WTC11 (cell line): Measurements from ENCODE around the gene XIRP2. TPM values are rescaled to one million over a fixed set of nuclear protein-coding genes. Genes with fewer than 3 reads are reported as not detected.

Experiments used
- ATAC-seq: fragments of 200-7000 bp; cut with Tn5 transposase; 2 replicates; pipeline ENCODE4 v1.10.0; 2021; ENCODE audit warnings: mild to moderate bottlenecking, moderate library complexity
- CTCF ChIA-PET: fragments of 300-600 bp; sonication (Branson Sonifier 250); formaldehyde crosslinking; loops from one replicate; lab custom pipeline; 2021; ENCODE audit warnings: antibody characterized with exemption; lab: Charles Lee
- POLR2A ChIA-PET: fragments of 350-600 bp; sonication (Branson Sonifier 250); formaldehyde crosslinking; loops from one replicate; lab custom pipeline; 2021; ENCODE audit warnings: antibody characterized with exemption; lab: Charles Lee
- DNase-seq: peaks from one replicate; pipeline ENCODE4 v3.0.0; 2021; ENCODE audit warnings: low spot score
- H3K27ac Mint-ChIP-seq: 2 replicates; pipeline ENCODE4 v1.8.0; 2021; ENCODE audit warnings: mixed read lengths
- H3K27me3 Mint-ChIP-seq: 2 replicates; pipeline ENCODE4 v1.8.0; 2021; ENCODE audit warnings: low read depth, mild to moderate bottlenecking, moderate library complexity, mixed read lengths
- H3K36me3 Mint-ChIP-seq: 2 replicates; pipeline ENCODE4 v1.8.0; 2021; ENCODE audit warnings: mixed read lengths
- H3K4me1 Mint-ChIP-seq: 2 replicates; pipeline ENCODE4 v1.8.0; 2022; ENCODE audit warnings: mixed read lengths
- H3K4me3 Mint-ChIP-seq: 2 replicates; pipeline ENCODE4 v1.8.0; 2021; ENCODE audit warnings: mild to moderate bottlenecking, moderate library complexity, mixed read lengths
- H3K9me3 Mint-ChIP-seq: 2 replicates; pipeline ENCODE4 v1.8.0; 2021; ENCODE audit warnings: mixed read lengths
- CREM ChIP-seq: sonication (generic); formaldehyde crosslinking; IDR thresholded peaks from 2 replicates; pipeline ENCODE4 v1.8.1; 2022; ENCODE audit warnings: mild to moderate bottlenecking, missing genetic modification reagents, moderate library complexity
- FOXP1 ChIP-seq: sonication (generic); formaldehyde crosslinking; IDR thresholded peaks from 2 replicates; pipeline ENCODE4 v1.8.0; 2022; ENCODE audit warnings: missing genetic modification reagents, mild to moderate bottlenecking, moderate library complexity, borderline replicate concordance
- IRF2 ChIP-seq: sonication (generic); formaldehyde crosslinking; IDR thresholded peaks from 2 replicates; pipeline ENCODE4 v1.8.0; 2022; ENCODE audit warnings: low read depth, missing genetic modification reagents, borderline replicate concordance
- JUN ChIP-seq: sonication (generic); formaldehyde crosslinking; IDR thresholded peaks from 2 replicates; pipeline ENCODE4 v1.8.0; 2023; ENCODE audit warnings: mild to moderate bottlenecking, missing genetic modification reagents
- MYBL2 ChIP-seq: sonication (generic); formaldehyde crosslinking; IDR thresholded peaks from 2 replicates; pipeline ENCODE4 v1.8.1; 2023; ENCODE audit warnings: mild to moderate bottlenecking, moderate library complexity, missing genetic modification reagents
- RORB ChIP-seq: fragments of 250-450 bp; sonication (Bioruptor Pico); IDR thresholded peaks from 2 replicates; pipeline ENCODE4 v1.9.0; 2021; ENCODE audit warnings: mild to moderate bottlenecking
- SOX15 ChIP-seq: fragments of 250-450 bp; sonication (Bioruptor Pico); IDR thresholded peaks from 2 replicates; pipeline ENCODE4 v1.9.0; 2021; ENCODE audit warnings: mild to moderate bottlenecking
- SP1 ChIP-seq: sonication (generic); formaldehyde crosslinking; conservative IDR thresholded peaks from 2 replicates; pipeline ENCODE4 v1.8.1; 2022; ENCODE audit warnings: missing genetic modification reagents
- TEAD1 ChIP-seq: sonication (generic); formaldehyde crosslinking; IDR thresholded peaks from 2 replicates; pipeline ENCODE4 v1.8.0; 2022; ENCODE audit warnings: mild to moderate bottlenecking, missing genetic modification reagents
- ZNF138 ChIP-seq: sonication (generic); formaldehyde crosslinking; conservative IDR thresholded peaks from 2 replicates; pipeline ENCODE4 v1.8.1; 2022; ENCODE audit warnings: mild to moderate bottlenecking, moderate library complexity, missing genetic modification reagents
- ZNF263 ChIP-seq: sonication (generic); formaldehyde crosslinking; IDR thresholded peaks from 2 replicates; pipeline ENCODE4 v1.8.1; 2022; ENCODE audit warnings: low read depth, mild to moderate bottlenecking, moderate library complexity, missing genetic modification reagents
- ZNF396 ChIP-seq: fragments of 250-450 bp; sonication (Bioruptor Pico); IDR thresholded peaks from 2 replicates; pipeline ENCODE4 v1.8.0; 2021; ENCODE audit warnings: mild to moderate bottlenecking, moderate library complexity, borderline replicate concordance
- ZNF416 ChIP-seq: fragments of 250-450 bp; sonication (Bioruptor Pico); IDR thresholded peaks from 2 replicates; pipeline ENCODE4 v1.9.0; 2021; ENCODE audit warnings: mild to moderate bottlenecking, inconsistent platforms
- total RNA-seq: library from RNA; stranded (reverse); gene quantifications from 3 replicates; pipeline ENCODE4 v1.2.3, GENCODE V29; 2021
- TF ChIP-seq, protein P1 (sequence below): fragments of 250-450 bp; sonication (Bioruptor Pico); IDR thresholded peaks from 2 replicates; pipeline ENCODE4 v1.9.0; 2021; ENCODE audit warnings: moderate library complexity, mild to moderate bottlenecking, inconsistent platforms, borderline replicate concordance
- TF ChIP-seq, protein P2 (sequence below): fragments of 250-450 bp; sonication (Bioruptor Pico); IDR thresholded peaks from 2 replicates; pipeline ENCODE4 v1.9.0; 2021; ENCODE audit warnings: mild to moderate bottlenecking
- TF ChIP-seq, protein P3 (sequence below): sonication (generic); formaldehyde crosslinking; IDR thresholded peaks from 2 replicates; pipeline ENCODE4 v1.8.1; 2023; ENCODE audit warnings: mild to moderate bottlenecking, missing genetic modification reagents
- TF ChIP-seq, protein P4 (sequence below): sonication (generic); formaldehyde crosslinking; IDR thresholded peaks from 2 replicates; pipeline ENCODE4 v1.8.0; 2023; ENCODE audit warnings: mild to moderate bottlenecking, missing genetic modification reagents
- TF ChIP-seq, protein P5 (sequence below): sonication (generic); formaldehyde crosslinking; IDR thresholded peaks from 2 replicates; pipeline ENCODE4 v1.8.0; 2022; ENCODE audit warnings: missing genetic modification reagents
- TF ChIP-seq, protein P6 (sequence below): sonication (generic); formaldehyde crosslinking; IDR thresholded peaks from 2 replicates; pipeline ENCODE4 v1.8.1; 2023; ENCODE audit warnings: mild to moderate bottlenecking, missing genetic modification reagents, moderate library complexity
- TF ChIP-seq, protein P7 (sequence below): sonication (generic); formaldehyde crosslinking; conservative IDR thresholded peaks from 2 replicates; pipeline ENCODE4 v1.8.1; 2022; ENCODE audit warnings: mild to moderate bottlenecking, missing genetic modification reagents
- TF ChIP-seq, protein P8 (sequence below): fragments of 250-450 bp; sonication (Bioruptor Pico); IDR thresholded peaks from 2 replicates; pipeline ENCODE4 v1.8.0; 2021; ENCODE audit warnings: mild to moderate bottlenecking
- TF ChIP-seq, protein P9 (sequence below): fragments of 200-600 bp; IDR thresholded peaks from 2 replicates; pipeline ENCODE4 v1.8.0; 2022; ENCODE audit warnings: antibody characterized with exemption

XIRP2 gene
- total RNA-seq, 1 experiment from 2014 or later = 0.87 TPM

DNA sequence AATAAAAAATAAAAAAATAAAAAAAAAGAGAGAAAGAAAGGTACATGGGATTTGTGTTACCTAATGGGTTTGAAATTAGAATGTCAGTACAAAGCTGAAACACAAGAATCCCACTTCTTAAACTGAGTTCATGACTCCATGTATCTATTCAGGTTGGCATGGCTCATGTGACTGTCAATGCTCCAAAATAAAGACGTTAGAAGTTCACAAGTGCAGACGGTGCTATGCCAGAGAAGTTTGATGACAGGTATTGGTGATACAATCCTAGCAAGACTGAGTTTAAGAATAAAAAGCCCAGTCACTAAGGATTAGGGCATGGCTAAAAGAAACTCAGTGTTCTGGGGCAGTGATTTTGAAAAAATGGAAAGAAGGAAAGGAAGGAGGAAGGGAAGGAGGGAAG lies 254.3 kb downstream of the XIRP2 start:
- CTCF ChIA-PET = interaction anchor here (1.4 kb wide), 1 partner anchor 15 kb away, joined by 3 read pairs; no protein-coding TSS in a partner anchor
- no peak overlapping the region for H3K27ac Mint-ChIP-seq
- ATAC-seq (no peak), DNase-seq (no peak)
- no peaks in the 10 kb centered on the region for H3K27me3 Mint-ChIP-seq
- TF ChIP-seq, protein P1, sequence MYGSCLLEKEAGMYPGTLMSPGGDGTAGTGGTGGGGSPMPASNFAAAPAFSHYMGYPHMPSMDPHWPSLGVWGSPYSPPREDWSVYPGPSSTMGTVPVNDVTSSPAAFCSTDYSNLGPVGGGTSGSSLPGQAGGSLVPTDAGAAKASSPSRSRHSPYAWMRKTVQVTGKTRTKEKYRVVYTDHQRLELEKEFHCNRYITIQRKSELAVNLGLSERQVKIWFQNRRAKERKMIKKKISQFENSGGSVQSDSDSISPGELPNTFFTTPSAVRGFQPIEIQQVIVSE (CRISPR knock-in tag) = no peak
- TF ChIP-seq, protein P2, sequence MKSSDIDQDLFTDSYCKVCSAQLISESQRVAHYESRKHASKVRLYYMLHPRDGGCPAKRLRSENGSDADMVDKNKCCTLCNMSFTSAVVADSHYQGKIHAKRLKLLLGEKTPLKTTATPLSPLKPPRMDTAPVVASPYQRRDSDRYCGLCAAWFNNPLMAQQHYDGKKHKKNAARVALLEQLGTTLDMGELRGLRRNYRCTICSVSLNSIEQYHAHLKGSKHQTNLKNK (CRISPR knock-in tag) = no peak
- no peak for TF ChIP-seq SP1 (CRISPR knock-in tag)
- no peak for TF ChIP-seq RORB
- TF ChIP-seq ZNF263 (CRISPR knock-in tag) = no peak
- TF ChIP-seq, protein P3, sequence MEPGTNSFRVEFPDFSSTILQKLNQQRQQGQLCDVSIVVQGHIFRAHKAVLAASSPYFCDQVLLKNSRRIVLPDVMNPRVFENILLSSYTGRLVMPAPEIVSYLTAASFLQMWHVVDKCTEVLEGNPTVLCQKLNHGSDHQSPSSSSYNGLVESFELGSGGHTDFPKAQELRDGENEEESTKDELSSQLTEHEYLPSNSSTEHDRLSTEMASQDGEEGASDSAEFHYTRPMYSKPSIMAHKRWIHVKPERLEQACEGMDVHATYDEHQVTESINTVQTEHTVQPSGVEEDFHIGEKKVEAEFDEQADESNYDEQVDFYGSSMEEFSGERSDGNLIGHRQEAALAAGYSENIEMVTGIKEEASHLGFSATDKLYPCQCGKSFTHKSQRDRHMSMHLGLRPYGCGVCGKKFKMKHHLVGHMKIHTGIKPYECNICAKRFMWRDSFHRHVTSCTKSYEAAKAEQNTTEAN = no peak
- no peak for TF ChIP-seq ZNF416 (CRISPR knock-in tag)
- TF ChIP-seq, protein P4, sequence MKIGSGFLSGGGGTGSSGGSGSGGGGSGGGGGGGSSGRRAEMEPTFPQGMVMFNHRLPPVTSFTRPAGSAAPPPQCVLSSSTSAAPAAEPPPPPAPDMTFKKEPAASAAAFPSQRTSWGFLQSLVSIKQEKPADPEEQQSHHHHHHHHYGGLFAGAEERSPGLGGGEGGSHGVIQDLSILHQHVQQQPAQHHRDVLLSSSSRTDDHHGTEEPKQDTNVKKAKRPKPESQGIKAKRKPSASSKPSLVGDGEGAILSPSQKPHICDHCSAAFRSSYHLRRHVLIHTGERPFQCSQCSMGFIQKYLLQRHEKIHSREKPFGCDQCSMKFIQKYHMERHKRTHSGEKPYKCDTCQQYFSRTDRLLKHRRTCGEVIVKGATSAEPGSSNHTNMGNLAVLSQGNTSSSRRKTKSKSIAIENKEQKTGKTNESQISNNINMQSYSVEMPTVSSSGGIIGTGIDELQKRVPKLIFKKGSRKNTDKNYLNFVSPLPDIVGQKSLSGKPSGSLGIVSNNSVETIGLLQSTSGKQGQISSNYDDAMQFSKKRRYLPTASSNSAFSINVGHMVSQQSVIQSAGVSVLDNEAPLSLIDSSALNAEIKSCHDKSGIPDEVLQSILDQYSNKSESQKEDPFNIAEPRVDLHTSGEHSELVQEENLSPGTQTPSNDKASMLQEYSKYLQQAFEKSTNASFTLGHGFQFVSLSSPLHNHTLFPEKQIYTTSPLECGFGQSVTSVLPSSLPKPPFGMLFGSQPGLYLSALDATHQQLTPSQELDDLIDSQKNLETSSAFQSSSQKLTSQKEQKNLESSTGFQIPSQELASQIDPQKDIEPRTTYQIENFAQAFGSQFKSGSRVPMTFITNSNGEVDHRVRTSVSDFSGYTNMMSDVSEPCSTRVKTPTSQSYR (CRISPR knock-in tag) = no peak
- TF ChIP-seq, protein P5, sequence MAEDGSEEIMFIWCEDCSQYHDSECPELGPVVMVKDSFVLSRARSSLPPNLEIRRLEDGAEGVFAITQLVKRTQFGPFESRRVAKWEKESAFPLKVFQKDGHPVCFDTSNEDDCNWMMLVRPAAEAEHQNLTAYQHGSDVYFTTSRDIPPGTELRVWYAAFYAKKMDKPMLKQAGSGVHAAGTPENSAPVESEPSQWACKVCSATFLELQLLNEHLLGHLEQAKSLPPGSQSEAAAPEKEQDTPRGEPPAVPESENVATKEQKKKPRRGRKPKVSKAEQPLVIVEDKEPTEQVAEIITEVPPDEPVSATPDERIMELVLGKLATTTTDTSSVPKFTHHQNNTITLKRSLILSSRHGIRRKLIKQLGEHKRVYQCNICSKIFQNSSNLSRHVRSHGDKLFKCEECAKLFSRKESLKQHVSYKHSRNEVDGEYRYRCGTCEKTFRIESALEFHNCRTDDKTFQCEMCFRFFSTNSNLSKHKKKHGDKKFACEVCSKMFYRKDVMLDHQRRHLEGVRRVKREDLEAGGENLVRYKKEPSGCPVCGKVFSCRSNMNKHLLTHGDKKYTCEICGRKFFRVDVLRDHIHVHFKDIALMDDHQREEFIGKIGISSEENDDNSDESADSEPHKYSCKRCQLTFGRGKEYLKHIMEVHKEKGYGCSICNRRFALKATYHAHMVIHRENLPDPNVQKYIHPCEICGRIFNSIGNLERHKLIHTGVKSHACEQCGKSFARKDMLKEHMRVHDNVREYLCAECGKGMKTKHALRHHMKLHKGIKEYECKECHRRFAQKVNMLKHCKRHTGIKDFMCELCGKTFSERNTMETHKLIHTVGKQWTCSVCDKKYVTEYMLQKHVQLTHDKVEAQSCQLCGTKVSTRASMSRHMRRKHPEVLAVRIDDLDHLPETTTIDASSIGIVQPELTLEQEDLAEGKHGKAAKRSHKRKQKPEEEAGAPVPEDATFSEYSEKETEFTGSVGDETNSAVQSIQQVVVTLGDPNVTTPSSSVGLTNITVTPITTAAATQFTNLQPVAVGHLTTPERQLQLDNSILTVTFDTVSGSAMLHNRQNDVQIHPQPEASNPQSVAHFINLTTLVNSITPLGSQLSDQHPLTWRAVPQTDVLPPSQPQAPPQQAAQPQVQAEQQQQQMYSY (CRISPR knock-in tag) = no peak
- TF ChIP-seq, protein P6, sequence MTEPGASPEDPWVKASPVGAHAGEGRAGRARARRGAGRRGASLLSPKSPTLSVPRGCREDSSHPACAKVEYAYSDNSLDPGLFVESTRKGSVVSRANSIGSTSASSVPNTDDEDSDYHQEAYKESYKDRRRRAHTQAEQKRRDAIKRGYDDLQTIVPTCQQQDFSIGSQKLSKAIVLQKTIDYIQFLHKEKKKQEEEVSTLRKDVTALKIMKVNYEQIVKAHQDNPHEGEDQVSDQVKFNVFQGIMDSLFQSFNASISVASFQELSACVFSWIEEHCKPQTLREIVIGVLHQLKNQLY (CRISPR knock-in tag) = no peak
- TF ChIP-seq JUN (CRISPR knock-in tag) = no peak
- TF ChIP-seq SOX15 (CRISPR knock-in tag) = no peak
- no peak for TF ChIP-seq TEAD1
- H3K9me3 Mint-ChIP-seq = no peaks in the 10 kb centered on the region
- H3K4me1 Mint-ChIP-seq = peaks cover 5% of the 10 kb centered on the region
- no peaks in the 10 kb centered on the region for H3K36me3 Mint-ChIP-seq
- POLR2A ChIA-PET = no interaction called here
- no peak overlapping the region for H3K4me3 Mint-ChIP-seq

DNA sequence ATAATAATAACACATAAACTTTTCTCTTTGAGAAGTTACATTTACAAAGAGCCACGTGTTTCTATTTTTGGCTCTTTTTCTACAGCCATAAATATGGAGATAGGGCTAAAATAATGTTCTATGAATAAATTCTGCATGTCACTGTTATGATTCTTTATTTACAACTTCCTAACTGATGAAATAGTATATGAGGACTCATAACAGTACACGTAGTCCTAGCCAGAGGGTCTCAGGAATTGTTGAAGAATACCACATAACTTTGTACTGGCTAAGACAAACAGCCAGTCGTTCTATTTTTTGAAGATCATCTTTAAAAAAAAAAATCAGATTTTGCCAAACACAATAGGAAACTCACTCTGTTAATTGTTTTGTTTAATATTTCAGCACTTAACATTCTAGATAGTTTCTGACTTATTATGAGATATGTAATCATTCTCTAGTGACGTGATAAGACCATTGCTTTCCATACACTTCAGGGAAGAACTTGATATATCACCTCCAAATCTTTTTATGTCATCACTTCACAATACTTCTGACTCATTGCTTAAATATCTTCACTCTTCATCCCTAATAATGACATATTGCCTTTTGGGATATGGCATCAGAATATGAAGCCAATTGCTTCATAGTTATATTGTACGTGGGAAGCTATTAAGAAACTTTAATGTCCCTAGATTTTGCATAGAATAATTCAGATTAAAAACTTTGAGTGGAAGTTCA lies 256.1 kb downstream of the XIRP2 start:
- Mint-ChIP-seq H3K27ac (no peak overlapping the region), H3K4me1 (peaks cover 5% of the 10 kb centered on the region), H3K36me3 (no peaks in the 10 kb centered on the region), H3K4me3 (no peak overlapping the region), H3K9me3 (no peaks in the 10 kb centered on the region), H3K27me3 (no peaks in the 10 kb centered on the region)
- POLR2A ChIA-PET = no interaction called here
- ATAC-seq (no peak), DNase-seq (no peak)
- CTCF ChIA-PET = no interaction called here
- TF ChIP-seq, protein P7, sequence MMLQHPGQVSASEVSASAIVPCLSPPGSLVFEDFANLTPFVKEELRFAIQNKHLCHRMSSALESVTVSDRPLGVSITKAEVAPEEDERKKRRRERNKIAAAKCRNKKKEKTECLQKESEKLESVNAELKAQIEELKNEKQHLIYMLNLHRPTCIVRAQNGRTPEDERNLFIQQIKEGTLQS (CRISPR knock-in tag) = no peak
- TF ChIP-seq, protein P8, sequence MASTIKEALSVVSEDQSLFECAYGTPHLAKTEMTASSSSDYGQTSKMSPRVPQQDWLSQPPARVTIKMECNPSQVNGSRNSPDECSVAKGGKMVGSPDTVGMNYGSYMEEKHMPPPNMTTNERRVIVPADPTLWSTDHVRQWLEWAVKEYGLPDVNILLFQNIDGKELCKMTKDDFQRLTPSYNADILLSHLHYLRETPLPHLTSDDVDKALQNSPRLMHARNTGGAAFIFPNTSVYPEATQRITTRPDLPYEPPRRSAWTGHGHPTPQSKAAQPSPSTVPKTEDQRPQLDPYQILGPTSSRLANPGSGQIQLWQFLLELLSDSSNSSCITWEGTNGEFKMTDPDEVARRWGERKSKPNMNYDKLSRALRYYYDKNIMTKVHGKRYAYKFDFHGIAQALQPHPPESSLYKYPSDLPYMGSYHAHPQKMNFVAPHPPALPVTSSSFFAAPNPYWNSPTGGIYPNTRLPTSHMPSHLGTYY (CRISPR knock-in tag) = no peak
- TF ChIP-seq FOXP1 (CRISPR knock-in tag) (no peak), CREM (no peak), ZNF138 (CRISPR knock-in tag) (no peak), ZNF263 (CRISPR knock-in tag) (no peak), JUN (CRISPR knock-in tag) (no peak), IRF2 (CRISPR knock-in tag) (no peak), SOX15 (CRISPR knock-in tag) (no peak), MYBL2 (CRISPR knock-in tag) (no peak), ZNF396 (CRISPR knock-in tag) (no peak)
- TF ChIP-seq, protein P9, sequence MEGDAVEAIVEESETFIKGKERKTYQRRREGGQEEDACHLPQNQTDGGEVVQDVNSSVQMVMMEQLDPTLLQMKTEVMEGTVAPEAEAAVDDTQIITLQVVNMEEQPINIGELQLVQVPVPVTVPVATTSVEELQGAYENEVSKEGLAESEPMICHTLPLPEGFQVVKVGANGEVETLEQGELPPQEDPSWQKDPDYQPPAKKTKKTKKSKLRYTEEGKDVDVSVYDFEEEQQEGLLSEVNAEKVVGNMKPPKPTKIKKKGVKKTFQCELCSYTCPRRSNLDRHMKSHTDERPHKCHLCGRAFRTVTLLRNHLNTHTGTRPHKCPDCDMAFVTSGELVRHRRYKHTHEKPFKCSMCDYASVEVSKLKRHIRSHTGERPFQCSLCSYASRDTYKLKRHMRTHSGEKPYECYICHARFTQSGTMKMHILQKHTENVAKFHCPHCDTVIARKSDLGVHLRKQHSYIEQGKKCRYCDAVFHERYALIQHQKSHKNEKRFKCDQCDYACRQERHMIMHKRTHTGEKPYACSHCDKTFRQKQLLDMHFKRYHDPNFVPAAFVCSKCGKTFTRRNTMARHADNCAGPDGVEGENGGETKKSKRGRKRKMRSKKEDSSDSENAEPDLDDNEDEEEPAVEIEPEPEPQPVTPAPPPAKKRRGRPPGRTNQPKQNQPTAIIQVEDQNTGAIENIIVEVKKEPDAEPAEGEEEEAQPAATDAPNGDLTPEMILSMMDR = no peak
